ENCODE measurements around the gene TRPM2. TPM values are rescaled to one million over a fixed set of nuclear protein-coding genes. Genes with fewer than 3 reads are reported as not detected.

Gene TRPM2
- total RNA-seq, 1 donor from 2014 or later = 0.43 TPM

GRCh38 chr21:44377922-44378645, 24.7 kb downstream of the TRPM2 start:
- H3K27me3 ChIP-seq = no peaks in the 10 kb centered on the region

GRCh38 chr21:44378646-44379514, 25.5 kb downstream of the TRPM2 start:
- Histone ChIP-seq H3K27ac (no peak overlapping the region), H3K27me3 (no peaks in the 10 kb centered on the region), H3K9me3 (no peaks in the 10 kb centered on the region), H3K4me3 (no peak overlapping the region), H3K4me1 (no peaks in the 10 kb centered on the region), H3K36me3 (no peaks in the 10 kb centered on the region)
- intact Hi-C loops (cut with DNase I) = no loop called here
- TF ChIP-seq CTCF (IDR thresholded peaks at IDR 0.05) = no peak
- peak in 1 of 2 donors; percentile 50 for DNase-seq (ENCODE audit: low spot score in 2 of 2)

More at GRCh38 chr21:44377922-44378645, 24.7 kb downstream of the TRPM2 start:
- DNase-seq (ENCODE audit: low spot score in 2 of 2) = peak in 1 of 2 donors; percentile 35
- TF ChIP-seq CTCF (IDR thresholded peaks at IDR 0.05) = no peak
- intact Hi-C loops (cut with DNase I) = no loop called here
- Histone ChIP-seq H3K4me3 (no peak overlapping the region), H3K9me3 (no peaks in the 10 kb centered on the region), H3K27ac (no peak overlapping the region), H3K4me1 (no peaks in the 10 kb centered on the region), H3K36me3 (no peaks in the 10 kb centered on the region)

DNA sequence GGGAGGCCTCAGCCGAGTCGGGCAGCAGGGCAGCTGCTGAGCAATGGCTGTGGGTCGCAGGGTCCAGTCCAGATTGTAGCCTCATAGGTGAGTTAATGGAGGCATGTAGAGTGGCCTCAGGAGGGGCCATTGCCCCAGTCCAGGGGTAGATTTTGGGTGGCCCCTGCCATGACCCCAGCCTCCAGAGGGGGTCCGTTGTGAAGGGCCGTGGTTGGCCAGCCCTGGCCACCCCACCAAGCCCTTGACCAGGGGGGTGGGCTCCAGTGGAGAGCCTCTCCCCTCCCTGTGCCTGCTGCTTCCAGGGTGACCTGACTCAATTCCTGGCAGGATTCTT, 26.1 kb downstream of the TRPM2 start:
- DNase-seq (ENCODE audit: low spot score in 2 of 2) = peak in 1 of 2 donors; percentile 28
- no peaks in the 10 kb centered on the region for H3K36me3 ChIP-seq
- H3K4me3 ChIP-seq = no peak overlapping the region
- intact Hi-C loops (cut with DNase I) = no loop called here
- H3K9me3 ChIP-seq = peaks cover 0 to 4% of the 10 kb centered on the region in 2 donors
- H3K4me1 ChIP-seq = no peaks in the 10 kb centered on the region
- no peaks in the 10 kb centered on the region for H3K27me3 ChIP-seq
- TF ChIP-seq CTCF (IDR thresholded peaks at IDR 0.05) = no peak
- no peak overlapping the region for H3K27ac ChIP-seq

DNA sequence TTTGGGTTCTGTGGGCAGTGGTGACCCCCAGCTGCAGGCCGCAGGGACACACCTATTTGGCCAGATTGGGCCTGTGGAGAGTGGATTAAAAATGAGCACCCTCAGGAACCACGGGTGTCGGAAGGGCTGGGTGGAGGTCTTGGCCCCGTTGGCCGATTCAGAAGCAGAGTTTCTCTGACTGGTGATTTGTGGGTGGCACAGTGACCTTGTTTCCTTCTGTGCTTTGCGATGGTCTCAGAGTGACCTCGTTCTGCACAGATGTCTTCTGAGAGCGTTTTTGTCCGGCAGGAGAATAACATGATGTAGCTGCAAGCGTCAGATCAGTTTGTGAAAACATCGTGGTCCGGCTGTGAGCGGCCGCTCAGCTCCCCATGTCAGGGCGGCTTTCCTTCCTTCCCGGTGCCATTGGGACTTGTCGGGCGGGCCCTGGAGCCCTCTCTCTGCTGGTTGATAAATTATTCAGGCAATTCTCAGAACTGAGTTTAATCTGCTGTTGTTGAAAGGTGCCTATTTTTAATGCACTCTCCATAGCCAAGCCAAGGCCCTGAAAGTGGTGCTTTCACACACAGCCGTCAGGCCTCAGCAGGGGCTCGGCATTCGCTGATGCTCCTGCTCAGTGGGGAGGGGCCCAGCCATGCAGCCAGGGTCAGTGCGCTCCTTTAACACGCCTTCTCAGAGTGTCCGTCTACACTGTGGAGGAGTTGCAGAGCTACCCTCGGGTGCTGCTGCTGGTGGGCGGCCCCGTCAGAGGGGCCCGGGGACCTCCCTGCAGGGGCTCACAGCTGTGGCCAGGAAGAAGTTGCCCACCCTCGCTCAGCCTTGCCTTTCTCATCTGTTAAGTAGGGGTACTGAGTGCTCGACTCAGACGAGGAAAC, 26.8 kb downstream of the TRPM2 start:
- H3K4me1 ChIP-seq = no peaks in the 10 kb centered on the region
- peaks cover 0 to 11% of the 10 kb centered on the region in 2 donors for H3K9me3 ChIP-seq
- peak in 1 of 2 donors; percentile 37 for DNase-seq (ENCODE audit: low spot score in 2 of 2)
- H3K27me3 ChIP-seq = no peaks in the 10 kb centered on the region
- H3K27ac ChIP-seq = no peak overlapping the region
- no peak overlapping the region for H3K4me3 ChIP-seq
- no peaks in the 10 kb centered on the region for H3K36me3 ChIP-seq
- no peak for TF ChIP-seq CTCF (IDR thresholded peaks at IDR 0.05)
- intact Hi-C loops (cut with DNase I) = no loop called here

- no peaks in the 10 kb centered on the region for H3K4me1 ChIP-seq
- no peak overlapping the region for H3K4me3 ChIP-seq
- no peaks in the 10 kb centered on the region for H3K27me3 ChIP-seq
- DNase-seq (ENCODE audit: low spot score in 2 of 2) = peak in 1 of 2 donors; percentile 19
- intact Hi-C loops (cut with DNase I) = no loop called here
- no peak for TF ChIP-seq CTCF (IDR thresholded peaks at IDR 0.05)
- H3K27ac ChIP-seq = no peak overlapping the region
- no peaks in the 10 kb centered on the region for H3K36me3 ChIP-seq
- H3K9me3 ChIP-seq = peaks cover 0 to 14% of the 10 kb centered on the region in 2 donors
Observed at GRCh38 chr21:44380876-44381275, 27.5 kb downstream of the TRPM2 start.
